ENCODE data around the gene MRPL51.
A peak's percentile ranks its signal among the peaks of the same experiment; 100 is the strongest.

MRPL51 gene

DNA sequence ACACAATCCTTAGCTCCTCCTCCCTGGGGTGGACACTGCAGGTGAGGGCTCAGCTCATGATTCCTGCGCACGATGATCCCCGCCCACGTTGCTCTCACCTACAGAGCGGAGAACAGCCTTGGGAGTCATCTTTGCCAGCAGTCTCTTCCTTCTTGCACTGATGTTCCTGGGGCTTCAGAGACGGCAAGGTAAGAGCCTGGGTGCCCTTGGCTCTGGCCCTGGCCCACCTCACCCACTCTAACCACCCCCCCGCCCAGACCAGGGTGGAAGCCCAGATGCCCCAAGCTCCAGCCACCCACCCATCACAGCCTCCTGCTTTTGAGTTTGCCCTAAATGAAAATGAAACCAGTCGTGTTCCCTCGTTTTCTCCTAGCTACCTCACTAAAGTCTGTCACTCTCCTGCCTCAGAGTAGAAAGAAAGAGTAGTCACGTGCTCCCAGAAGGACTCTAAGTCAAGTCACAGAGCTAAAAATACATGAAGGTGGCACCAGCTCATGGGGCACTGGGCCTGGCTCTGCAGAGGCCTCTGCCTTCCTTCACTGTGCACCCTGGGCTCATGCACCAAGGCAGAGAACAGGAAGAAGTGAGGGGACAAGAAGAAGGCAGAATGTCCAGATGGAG is 32.2 kb downstream of the MRPL51 start:
- H3K27me3 ChIP-seq (ENCODE audit: control insufficient read depth, insufficient read depth, low read length, poor library complexity, severe bottlenecking) = no peaks in the 10 kb centered on the region
- no peak overlapping the region for H3K4me3 ChIP-seq (ENCODE audit: insufficient read depth, low read depth, low read length)
- no peak overlapping the region for H3K27ac ChIP-seq (ENCODE audit: insufficient read depth, low read depth, low read length, poor library complexity, severe bottlenecking)
- H3K4me1 ChIP-seq (ENCODE audit: control insufficient read depth, insufficient read depth, low read length) = no peaks in the 10 kb centered on the region
- peaks cover 15% of the 10 kb centered on the region for H3K36me3 ChIP-seq (ENCODE audit: control insufficient read depth, insufficient read depth, low read length)
- 93 to 96% methylated on average over 10 of the region's 10 CpGs for WGBS, 2 experiments
- no peaks in the 10 kb centered on the region for H3K9me3 ChIP-seq (ENCODE audit: control insufficient read depth, low read length)

DNA sequence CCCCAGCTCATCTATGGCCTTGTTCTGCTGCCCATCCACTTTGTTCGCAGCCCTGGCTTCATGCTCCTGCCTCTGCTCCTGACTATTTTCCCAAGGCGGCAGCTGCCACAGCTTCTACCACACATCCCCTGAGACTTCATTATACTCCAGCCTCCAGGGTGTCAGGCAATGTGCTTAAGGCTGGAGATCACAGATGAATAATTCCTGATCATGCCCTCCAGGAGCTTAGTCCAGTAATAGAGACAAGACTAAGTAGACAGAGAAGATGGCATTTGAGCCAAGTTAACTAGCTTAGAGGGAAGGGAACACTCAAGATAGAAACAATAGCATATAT is 34.1 kb downstream of the MRPL51 start:
- H3K36me3 ChIP-seq (ENCODE audit: control insufficient read depth, insufficient read depth, low read length) = peaks cover 5% of the 10 kb centered on the region
- H3K27me3 ChIP-seq (ENCODE audit: control insufficient read depth, insufficient read depth, low read length, poor library complexity, severe bottlenecking) = no peaks in the 10 kb centered on the region
- no peaks in the 10 kb centered on the region for H3K4me1 ChIP-seq (ENCODE audit: control insufficient read depth, insufficient read depth, low read length)
- no peak overlapping the region for H3K4me3 ChIP-seq (ENCODE audit: insufficient read depth, low read depth, low read length)
- 85 to 93% methylated on average over 2 of the region's 2 CpGs for WGBS, 2 experiments
- H3K9me3 ChIP-seq (ENCODE audit: control insufficient read depth, low read length) = no peaks in the 10 kb centered on the region
- H3K27ac ChIP-seq (ENCODE audit: insufficient read depth, low read depth, low read length, poor library complexity, severe bottlenecking) = no peak overlapping the region

DNA sequence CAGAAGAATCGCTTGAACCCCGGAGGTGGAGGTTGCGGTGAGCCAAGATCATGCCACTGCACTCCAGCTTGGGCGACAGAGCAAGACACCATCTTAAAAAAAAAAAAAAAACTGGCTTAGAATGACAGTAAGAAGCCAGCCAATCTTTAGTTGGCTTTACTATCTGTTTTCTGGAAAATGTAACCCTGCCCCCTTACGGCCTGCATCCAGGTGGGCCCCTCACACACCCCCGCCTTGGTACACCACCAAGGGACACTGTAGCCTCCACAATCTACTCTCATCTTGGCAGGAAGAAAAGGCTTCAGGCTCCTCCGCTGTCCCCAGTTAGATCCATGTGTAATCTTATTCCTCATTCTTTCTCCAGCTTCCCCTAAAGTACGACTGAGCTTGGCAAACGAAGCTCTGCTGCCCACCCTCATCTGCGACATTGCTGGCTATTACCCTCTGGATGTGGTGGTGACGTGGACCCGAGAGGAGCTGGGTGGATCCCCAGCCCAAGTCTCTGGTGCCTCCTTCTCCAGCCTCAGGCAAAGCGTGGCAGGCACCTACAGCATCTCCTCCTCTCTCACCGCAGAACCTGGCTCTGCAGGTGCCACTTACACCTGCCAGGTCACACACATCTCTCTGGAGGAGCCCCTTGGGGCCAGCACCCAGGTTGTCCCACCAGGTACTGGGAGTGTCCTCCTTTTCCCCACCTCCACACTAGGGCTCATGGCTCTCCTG is 34.6 kb downstream of the MRPL51 start:
- 91 to 93% methylated on average over 14 of the region's 14 CpGs for WGBS, 2 experiments
- peaks cover 3% of the 10 kb centered on the region for H3K36me3 ChIP-seq (ENCODE audit: control insufficient read depth, insufficient read depth, low read length)
- H3K9me3 ChIP-seq (ENCODE audit: control insufficient read depth, low read length) = no peaks in the 10 kb centered on the region
- no peaks in the 10 kb centered on the region for H3K27me3 ChIP-seq (ENCODE audit: control insufficient read depth, insufficient read depth, low read length, poor library complexity, severe bottlenecking)
- no peak overlapping the region for H3K4me3 ChIP-seq (ENCODE audit: insufficient read depth, low read depth, low read length)
- peaks cover 1% of the 10 kb centered on the region for H3K4me1 ChIP-seq (ENCODE audit: control insufficient read depth, insufficient read depth, low read length)
- H3K27ac ChIP-seq (ENCODE audit: insufficient read depth, low read depth, low read length, poor library complexity, severe bottlenecking) = no peak overlapping the region

DNA sequence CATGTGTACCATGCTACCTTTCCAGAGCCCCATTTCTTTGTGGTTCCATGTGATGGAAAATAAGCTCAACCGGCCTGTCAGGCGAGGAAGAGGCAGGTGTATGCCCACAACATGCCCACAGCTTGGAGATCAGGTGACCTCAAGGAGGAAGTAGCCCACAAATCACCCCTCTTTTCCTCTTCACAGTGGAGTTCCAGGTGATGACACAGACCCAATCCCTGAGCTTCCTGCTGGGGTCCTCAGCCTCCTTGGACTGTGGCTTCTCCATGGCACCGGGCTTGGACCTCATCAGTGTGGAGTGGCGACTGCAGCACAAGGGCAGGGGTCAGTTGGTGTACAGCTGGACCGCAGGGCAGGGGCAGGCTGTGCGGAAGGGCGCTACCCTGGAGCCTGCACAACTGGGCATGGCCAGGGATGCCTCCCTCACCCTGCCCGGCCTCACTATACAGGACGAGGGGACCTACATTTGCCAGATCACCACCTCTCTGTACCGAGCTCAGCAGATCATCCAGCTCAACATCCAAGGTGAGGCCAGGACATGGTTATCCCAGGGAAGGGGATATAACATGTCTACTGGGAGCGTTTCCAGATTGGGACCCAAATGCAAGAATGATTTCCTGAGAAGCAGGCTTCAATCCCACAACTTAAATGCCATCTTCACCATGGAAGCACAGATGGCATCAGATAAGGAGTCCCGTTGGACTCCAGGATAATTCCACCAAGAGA is 35.7 kb downstream of the MRPL51 start:
- WGBS, 2 experiments = 94 to 95% methylated on average over 12 of the region's 12 CpGs
- H3K27me3 ChIP-seq (ENCODE audit: control insufficient read depth, insufficient read depth, low read length, poor library complexity, severe bottlenecking) = no peaks in the 10 kb centered on the region
- H3K9me3 ChIP-seq (ENCODE audit: control insufficient read depth, low read length) = no peaks in the 10 kb centered on the region
- peaks cover 12% of the 10 kb centered on the region for H3K4me1 ChIP-seq (ENCODE audit: control insufficient read depth, insufficient read depth, low read length)
- H3K27ac ChIP-seq (ENCODE audit: insufficient read depth, low read depth, low read length, poor library complexity, severe bottlenecking) = no peak overlapping the region
- H3K36me3 ChIP-seq (ENCODE audit: control insufficient read depth, insufficient read depth, low read length) = peaks cover 1% of the 10 kb centered on the region
- H3K4me3 ChIP-seq (ENCODE audit: insufficient read depth, low read depth, low read length) = no peak overlapping the region

DNA sequence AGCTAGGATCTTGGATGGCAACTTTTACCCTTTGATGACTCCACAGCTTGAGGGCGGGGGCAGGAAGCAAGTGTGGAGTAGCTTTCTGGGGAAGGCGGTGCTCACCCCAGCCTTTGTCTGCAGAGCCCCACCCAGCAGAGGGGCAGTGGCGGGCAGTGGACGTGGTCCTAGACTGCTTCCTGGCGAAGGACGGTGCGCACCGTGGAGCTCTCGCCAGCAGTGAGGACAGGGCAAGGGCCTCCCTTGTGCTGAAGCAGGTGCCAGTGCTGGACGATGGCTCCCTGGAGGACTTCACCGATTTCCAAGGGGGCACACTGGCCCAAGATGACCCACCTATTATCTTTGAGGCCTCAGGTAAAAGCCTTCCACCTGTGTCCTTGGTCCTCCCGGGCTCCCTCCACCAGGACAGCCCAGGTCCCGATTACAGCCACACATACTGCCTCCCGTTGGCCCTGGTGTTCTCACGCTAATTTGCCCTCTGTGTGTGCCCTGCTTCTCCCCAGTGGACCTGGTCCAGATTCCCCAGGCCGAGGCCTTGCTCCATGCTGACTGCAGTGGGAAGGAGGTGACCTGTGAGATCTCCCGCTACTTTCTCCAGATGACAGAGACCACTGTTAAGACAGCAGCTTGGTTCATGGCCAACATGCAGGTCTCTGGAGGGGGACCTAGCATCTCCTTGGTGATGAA is 40.0 kb downstream of the MRPL51 start:
- peaks cover 36% of the 10 kb centered on the region for H3K4me1 ChIP-seq (ENCODE audit: control insufficient read depth, insufficient read depth, low read length)
- H3K4me3 ChIP-seq (ENCODE audit: insufficient read depth, low read depth, low read length) = no peak overlapping the region
- H3K27me3 ChIP-seq (ENCODE audit: control insufficient read depth, insufficient read depth, low read length, poor library complexity, severe bottlenecking) = no peaks in the 10 kb centered on the region
- WGBS, 2 experiments = 89% methylated on average over 17 of the region's 17 CpGs
- H3K36me3 ChIP-seq (ENCODE audit: control insufficient read depth, insufficient read depth, low read length) = no peaks in the 10 kb centered on the region
- H3K9me3 ChIP-seq (ENCODE audit: control insufficient read depth, low read length) = no peaks in the 10 kb centered on the region
- no peak overlapping the region for H3K27ac ChIP-seq (ENCODE audit: insufficient read depth, low read depth, low read length, poor library complexity, severe bottlenecking)

DNA sequence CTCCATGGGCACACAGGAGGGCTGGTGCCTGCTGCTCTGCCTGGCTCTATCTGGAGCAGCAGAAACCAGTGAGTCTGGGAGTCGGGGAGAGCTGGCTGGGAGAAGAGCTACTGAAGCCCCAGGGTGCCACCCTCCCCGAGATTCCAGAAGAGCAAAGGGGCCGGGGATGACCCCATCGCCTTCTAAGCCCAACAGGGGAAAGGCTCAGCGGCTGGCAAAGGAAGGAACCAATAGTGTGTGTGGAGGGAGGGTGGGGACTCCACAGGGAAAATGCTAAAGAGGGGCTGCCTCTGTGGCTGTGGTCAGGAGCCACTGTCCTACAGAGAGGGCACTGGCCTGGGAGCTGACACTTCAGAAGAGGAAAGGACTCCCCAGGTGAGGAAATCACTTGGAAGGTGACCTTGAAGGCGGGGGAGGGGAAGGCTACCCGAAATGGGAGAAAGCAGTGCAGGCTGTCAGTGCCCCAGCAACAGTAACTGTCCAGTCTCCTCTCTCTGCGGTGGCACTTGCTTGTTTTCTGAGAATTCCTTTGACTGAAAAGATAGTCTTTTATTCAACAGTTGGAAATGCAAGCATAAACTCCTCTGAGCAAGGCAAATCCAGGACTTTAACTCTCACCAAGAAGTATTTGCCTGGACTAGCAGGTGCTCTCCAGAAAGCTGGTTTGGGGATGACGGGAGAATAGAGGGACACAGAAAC is 40.7 kb downstream of the MRPL51 start:
- H3K27me3 ChIP-seq (ENCODE audit: control insufficient read depth, insufficient read depth, low read length, poor library complexity, severe bottlenecking) = no peaks in the 10 kb centered on the region
- H3K4me1 ChIP-seq (ENCODE audit: control insufficient read depth, insufficient read depth, low read length) = peaks cover 36% of the 10 kb centered on the region
- H3K9me3 ChIP-seq (ENCODE audit: control insufficient read depth, low read length) = no peaks in the 10 kb centered on the region
- peak overlapping the region; percentile 65 for H3K27ac ChIP-seq (ENCODE audit: insufficient read depth, low read depth, low read length, poor library complexity, severe bottlenecking)
- no peaks in the 10 kb centered on the region for H3K36me3 ChIP-seq (ENCODE audit: control insufficient read depth, insufficient read depth, low read length)
- 45 to 46% methylated on average over 9 of the region's 9 CpGs for WGBS, 2 experiments
- H3K4me3 ChIP-seq (ENCODE audit: insufficient read depth, low read depth, low read length) = peak overlapping the region; percentile 1

DNA sequence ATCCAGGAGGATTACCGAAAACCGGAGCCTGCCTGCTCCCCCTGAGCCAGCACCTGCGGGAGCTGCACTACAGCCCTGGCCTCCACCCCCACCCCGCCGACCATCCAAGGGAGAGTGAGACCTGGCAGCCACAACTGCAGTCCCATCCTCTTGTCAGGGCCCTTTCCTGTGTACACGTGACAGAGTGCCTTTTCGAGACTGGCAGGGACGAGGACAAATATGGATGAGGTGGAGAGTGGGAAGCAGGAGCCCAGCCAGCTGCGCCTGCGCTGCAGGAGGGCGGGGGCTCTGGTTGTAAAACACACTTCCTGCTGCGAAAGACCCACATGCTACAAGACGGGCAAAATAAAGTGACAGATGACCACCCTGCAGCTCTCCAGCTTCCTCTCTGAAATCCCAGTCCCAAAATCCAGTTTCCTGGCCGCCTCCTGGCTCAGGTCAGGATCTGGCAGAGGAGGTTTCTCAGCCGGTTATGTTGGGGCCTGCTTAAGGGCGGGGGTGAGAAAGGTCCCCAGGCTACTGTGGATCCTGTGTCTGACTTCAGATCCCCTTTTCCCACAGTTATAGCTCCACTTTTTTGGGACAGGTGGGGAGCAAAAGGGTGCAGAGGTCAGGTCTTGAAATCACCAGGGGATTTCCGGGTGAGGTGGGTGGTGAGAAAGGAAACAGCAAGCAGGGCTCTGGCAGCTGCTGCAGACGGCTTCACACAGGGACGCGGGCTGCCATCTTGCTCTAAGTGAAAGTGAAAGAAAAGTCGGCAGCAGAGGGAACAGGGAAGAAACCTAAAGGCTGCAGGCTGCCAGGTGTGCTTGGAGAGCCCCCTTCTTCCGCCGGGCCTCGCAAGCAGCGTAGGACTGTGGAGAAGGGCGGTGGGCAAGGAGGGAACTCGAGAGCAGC is 41.5 kb downstream of the MRPL51 start, which contains the start of gene TAPBPL:
Gene TAPBPL, plus strand, starts transcription at position 695 of the 897 bp plus-strand sequence. CDS start 207 bp downstream, outside the sequence.
- Histone ChIP-seq H3K36me3 (ENCODE audit: control insufficient read depth, insufficient read depth, low read length) (no peaks in the 10 kb centered on the region), H3K27me3 (ENCODE audit: control insufficient read depth, insufficient read depth, low read length, poor library complexity, severe bottlenecking) (no peaks in the 10 kb centered on the region), H3K4me1 (ENCODE audit: control insufficient read depth, insufficient read depth, low read length) (peaks cover 36% of the 10 kb centered on the region), H3K9me3 (ENCODE audit: control insufficient read depth, low read length) (no peaks in the 10 kb centered on the region), H3K27ac (ENCODE audit: insufficient read depth, low read depth, low read length, poor library complexity, severe bottlenecking) (peak within 1 kb of the TSS; percentile 65), H3K4me3 (ENCODE audit: insufficient read depth, low read depth, low read length) (peak within 1 kb of the TSS; percentile 2)
- 21 to 22% methylated on average over 27 of the region's 27 CpGs for whole genome bisulfite sequencing, 2 experiments

DNA sequence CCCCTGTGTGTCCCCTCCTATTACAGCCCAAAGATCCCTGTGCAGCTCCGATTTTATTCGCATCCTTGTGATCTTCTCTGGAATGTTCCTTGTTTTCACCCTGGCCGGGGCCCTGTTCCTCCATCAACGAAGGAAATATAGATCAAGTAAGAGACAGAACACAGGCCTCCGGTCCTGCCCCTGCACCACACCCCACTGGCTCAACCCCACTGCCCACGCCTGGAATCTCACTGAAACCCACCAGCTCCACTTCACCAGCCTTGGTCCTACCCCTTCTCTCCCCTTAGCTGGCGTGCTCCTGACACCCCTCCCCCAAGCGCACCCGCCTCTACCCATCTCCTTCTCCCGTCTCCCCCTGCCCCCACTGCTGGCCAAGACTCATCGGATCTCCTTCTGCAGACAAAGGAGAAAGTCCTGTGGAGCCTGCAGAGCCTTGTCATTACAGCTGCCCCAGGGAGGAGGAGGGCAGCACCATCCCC is 42.2 kb downstream of the MRPL51 start:
- no peaks in the 10 kb centered on the region for H3K9me3 ChIP-seq (ENCODE audit: control insufficient read depth, low read length)
- peak overlapping the region; percentile 2 for H3K4me3 ChIP-seq (ENCODE audit: insufficient read depth, low read depth, low read length)
- H3K4me1 ChIP-seq (ENCODE audit: control insufficient read depth, insufficient read depth, low read length) = peaks cover 36% of the 10 kb centered on the region
- peak overlapping the region; percentile 65 for H3K27ac ChIP-seq (ENCODE audit: insufficient read depth, low read depth, low read length, poor library complexity, severe bottlenecking)
- 16 to 19% methylated on average over 11 of the region's 11 CpGs for WGBS, 2 experiments
- H3K36me3 ChIP-seq (ENCODE audit: control insufficient read depth, insufficient read depth, low read length) = no peaks in the 10 kb centered on the region
- no peaks in the 10 kb centered on the region for H3K27me3 ChIP-seq (ENCODE audit: control insufficient read depth, insufficient read depth, low read length, poor library complexity, severe bottlenecking)

Data from ectodermal cell (in vitro differentiated cells).